Measurements from ENCODE around the gene TRAPPC12. TPM values are rescaled to one million over a fixed set of nuclear protein-coding genes. Genes with fewer than 3 reads are reported as not detected.

The TRAPPC12 gene
- total RNA-seq, 1 donor from 2014 or later = 71.0 TPM

DNA sequence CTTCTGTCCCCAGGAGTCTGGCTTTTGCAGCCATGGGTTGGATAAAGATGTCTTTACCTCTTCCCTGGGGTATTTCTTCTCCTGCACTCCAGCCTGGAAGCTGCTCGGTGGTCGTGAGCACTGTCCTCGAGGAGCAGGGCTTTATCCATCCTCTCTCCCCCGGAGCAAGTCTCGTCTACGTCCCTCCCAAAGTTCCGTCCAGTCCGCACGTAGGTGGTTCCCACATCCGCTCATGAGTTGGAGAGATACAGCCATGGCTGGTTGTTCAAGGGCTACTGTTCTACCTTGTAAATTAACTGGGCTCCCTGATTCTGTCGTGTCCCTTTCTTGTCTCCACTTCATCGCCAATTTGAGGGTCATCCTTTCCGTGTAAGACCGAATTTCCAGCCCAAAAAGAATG, 47.1 kb downstream of the TRAPPC12 start:
- Mint-ChIP-seq H3K27ac (ENCODE audit: unreplicated experiment) (no peak overlapping the region), H3K9me3 (ENCODE audit: low read depth) (no peaks in the 10 kb centered on the region), H3K4me1 (ENCODE audit: low read depth) (peaks cover 11% of the 10 kb centered on the region), H3K4me3 (ENCODE audit: unreplicated experiment) (no peak overlapping the region), H3K27me3 (ENCODE audit: low read depth) (no peaks in the 10 kb centered on the region), H3K36me3 (ENCODE audit: low read depth) (peaks cover 39% of the 10 kb centered on the region)
- TF ChIP-seq, protein P1, sequence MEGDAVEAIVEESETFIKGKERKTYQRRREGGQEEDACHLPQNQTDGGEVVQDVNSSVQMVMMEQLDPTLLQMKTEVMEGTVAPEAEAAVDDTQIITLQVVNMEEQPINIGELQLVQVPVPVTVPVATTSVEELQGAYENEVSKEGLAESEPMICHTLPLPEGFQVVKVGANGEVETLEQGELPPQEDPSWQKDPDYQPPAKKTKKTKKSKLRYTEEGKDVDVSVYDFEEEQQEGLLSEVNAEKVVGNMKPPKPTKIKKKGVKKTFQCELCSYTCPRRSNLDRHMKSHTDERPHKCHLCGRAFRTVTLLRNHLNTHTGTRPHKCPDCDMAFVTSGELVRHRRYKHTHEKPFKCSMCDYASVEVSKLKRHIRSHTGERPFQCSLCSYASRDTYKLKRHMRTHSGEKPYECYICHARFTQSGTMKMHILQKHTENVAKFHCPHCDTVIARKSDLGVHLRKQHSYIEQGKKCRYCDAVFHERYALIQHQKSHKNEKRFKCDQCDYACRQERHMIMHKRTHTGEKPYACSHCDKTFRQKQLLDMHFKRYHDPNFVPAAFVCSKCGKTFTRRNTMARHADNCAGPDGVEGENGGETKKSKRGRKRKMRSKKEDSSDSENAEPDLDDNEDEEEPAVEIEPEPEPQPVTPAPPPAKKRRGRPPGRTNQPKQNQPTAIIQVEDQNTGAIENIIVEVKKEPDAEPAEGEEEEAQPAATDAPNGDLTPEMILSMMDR (IDR thresholded peaks at IDR 0.05) = no peak
- DNase-seq (ENCODE audit: low spot score) = no peak

DNA sequence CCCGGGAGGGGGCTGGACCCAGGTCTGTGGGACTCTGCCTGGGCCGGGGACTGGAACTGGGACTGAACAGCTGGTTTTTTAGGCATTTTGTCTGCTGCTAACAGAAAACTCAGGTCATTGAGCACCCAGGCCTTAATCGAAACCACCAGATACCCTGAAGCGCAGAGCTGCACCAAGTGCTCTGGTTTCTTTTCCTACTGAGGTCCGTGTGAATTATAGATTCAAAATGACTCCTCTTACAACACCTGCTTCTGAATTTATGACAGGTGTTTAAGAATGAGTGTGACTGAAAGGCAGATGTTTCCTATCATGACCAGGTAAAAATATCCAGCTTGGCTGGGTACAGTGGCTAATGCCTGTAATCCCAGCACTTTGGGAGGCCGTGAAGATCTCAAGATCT, 47.8 kb downstream of the TRAPPC12 start:
- TF ChIP-seq, protein P1 (IDR thresholded peaks at IDR 0.05) = no peak
- no peak for DNase-seq (ENCODE audit: low spot score)
- Mint-ChIP-seq H3K9me3 (ENCODE audit: low read depth) (no peaks in the 10 kb centered on the region), H3K4me3 (ENCODE audit: unreplicated experiment) (no peak overlapping the region), H3K36me3 (ENCODE audit: low read depth) (peaks cover 39% of the 10 kb centered on the region), H3K27ac (ENCODE audit: unreplicated experiment) (no peak overlapping the region), H3K4me1 (ENCODE audit: low read depth) (peaks cover 11% of the 10 kb centered on the region), H3K27me3 (ENCODE audit: low read depth) (no peaks in the 10 kb centered on the region)

DNA sequence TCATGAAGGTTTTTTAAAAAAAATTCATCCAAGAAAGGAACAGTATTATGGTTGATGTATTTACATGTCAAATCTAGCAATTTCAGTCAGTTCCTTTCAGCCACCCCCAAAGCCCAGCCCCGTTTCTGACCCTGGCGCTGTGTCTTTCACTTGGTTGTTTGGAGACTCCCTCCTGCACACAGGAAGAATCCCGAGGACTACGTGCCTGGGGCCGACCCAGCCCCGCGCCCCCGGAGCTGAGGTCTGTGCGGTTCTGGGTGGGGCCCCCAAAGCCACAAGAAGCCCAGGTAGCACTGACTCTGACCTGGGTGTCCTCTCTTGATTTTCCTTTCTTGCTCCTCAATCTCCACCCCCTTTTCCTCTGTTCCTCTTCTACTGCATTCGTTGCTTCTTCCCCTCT, 49.1 kb downstream of the TRAPPC12 start:
- Mint-ChIP-seq H3K27me3 (ENCODE audit: low read depth) (no peaks in the 10 kb centered on the region), H3K9me3 (ENCODE audit: low read depth) (no peaks in the 10 kb centered on the region), H3K4me3 (ENCODE audit: unreplicated experiment) (no peak overlapping the region), H3K4me1 (ENCODE audit: low read depth) (peaks cover 11% of the 10 kb centered on the region), H3K27ac (ENCODE audit: unreplicated experiment) (no peak overlapping the region), H3K36me3 (ENCODE audit: low read depth) (peaks cover 32% of the 10 kb centered on the region)
- TF ChIP-seq, protein P1 (IDR thresholded peaks at IDR 0.05) = no peak
- DNase-seq (ENCODE audit: low spot score) = no peak

DNA sequence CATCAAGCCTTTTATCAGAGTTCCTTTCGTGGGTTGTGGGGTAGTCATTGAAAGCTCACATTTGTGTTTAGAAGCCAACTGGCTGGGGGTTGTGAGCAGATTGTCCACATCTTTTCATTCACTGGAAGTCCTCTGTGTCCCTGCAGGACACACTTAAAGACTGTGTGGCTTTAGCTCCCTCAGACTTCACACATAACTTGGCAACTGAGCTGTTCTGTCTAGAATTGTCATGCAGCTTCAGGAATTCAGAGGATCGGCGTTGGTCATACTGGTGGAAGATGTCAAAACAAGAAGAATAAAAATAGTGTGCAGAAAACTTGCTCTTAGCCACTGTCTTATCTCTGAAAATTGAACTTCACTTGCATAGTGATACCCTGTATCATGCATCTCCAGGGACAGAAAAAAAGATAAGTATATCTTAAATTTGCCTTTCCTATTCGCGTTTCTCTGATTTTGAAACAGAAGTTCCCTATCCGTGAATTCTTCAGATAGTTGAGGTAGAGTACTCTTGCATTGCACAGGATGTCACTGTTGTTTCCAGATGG, 49.6 kb downstream of the TRAPPC12 start:
- Mint-ChIP-seq H3K9me3 (ENCODE audit: low read depth) (no peaks in the 10 kb centered on the region), H3K4me3 (ENCODE audit: unreplicated experiment) (no peak overlapping the region), H3K27me3 (ENCODE audit: low read depth) (no peaks in the 10 kb centered on the region), H3K36me3 (ENCODE audit: low read depth) (peaks cover 28% of the 10 kb centered on the region), H3K4me1 (ENCODE audit: low read depth) (peaks cover 8% of the 10 kb centered on the region), H3K27ac (ENCODE audit: unreplicated experiment) (peak overlapping the region; percentile 53)
- TF ChIP-seq, protein P1 (IDR thresholded peaks at IDR 0.05) = no peak
- no peak for DNase-seq (ENCODE audit: low spot score)

DNA sequence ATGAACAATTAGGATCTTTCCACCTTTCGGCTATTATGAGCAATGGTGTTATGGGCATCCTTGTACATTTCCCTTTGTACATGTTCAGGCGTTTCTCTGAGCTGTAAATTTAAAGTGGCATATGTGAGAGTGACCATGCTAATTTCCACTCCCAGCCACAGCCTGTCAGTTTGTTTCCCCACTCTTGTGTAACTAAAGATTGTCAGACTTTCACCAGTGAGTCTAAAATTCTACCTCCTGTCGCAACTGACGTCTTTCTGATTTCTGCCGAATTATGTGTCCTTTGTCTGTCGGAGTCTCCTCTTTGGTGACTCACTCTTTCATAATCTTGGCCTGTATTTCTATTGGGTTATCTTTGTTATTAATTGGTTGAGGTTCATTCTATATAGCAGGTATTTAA, 50.7 kb downstream of the TRAPPC12 start:
- H3K9me3 Mint-ChIP-seq (ENCODE audit: low read depth) = no peaks in the 10 kb centered on the region
- H3K4me1 Mint-ChIP-seq (ENCODE audit: low read depth) = peaks cover 8% of the 10 kb centered on the region
- DNase-seq (ENCODE audit: low spot score) = no peak
- TF ChIP-seq, protein P1 (IDR thresholded peaks at IDR 0.05) = no peak
- H3K27me3 Mint-ChIP-seq (ENCODE audit: low read depth) = no peaks in the 10 kb centered on the region
- H3K27ac Mint-ChIP-seq (ENCODE audit: unreplicated experiment) = no peak overlapping the region
- no peak overlapping the region for H3K4me3 Mint-ChIP-seq (ENCODE audit: unreplicated experiment)
- peaks cover 22% of the 10 kb centered on the region for H3K36me3 Mint-ChIP-seq (ENCODE audit: low read depth)
